ENCODE measurements around the gene TTBK2.

DNA sequence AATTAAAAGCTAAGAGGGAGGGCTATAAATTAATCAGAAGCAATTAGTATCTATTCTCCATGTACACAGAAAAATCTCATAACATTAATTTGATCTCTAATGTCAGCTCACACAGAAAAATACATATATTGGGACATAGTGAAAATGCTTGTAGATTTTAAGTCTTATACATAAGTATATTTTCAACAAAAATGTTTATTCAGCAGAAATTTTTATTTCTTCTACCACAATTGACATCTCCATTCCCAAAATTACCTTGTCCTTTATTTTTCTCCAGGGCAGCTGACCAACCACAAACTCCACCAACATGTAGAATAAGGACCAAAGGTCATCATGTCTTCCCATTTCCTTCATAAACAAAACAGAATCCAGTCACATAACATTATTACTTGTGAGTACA, 109.1 kb downstream of the TTBK2 start:
- TF ChIP-seq CTCF (IDR thresholded peaks at IDR 0.05) (no peak), POLR2A (IDR thresholded peaks at IDR 0.05) (no peak)
